ENCODE measurements around the gene IFIT1. TPM values are rescaled to one million over a fixed set of nuclear protein-coding genes. Genes with fewer than 3 reads are reported as not detected.

Gene IFIT1, protein sequence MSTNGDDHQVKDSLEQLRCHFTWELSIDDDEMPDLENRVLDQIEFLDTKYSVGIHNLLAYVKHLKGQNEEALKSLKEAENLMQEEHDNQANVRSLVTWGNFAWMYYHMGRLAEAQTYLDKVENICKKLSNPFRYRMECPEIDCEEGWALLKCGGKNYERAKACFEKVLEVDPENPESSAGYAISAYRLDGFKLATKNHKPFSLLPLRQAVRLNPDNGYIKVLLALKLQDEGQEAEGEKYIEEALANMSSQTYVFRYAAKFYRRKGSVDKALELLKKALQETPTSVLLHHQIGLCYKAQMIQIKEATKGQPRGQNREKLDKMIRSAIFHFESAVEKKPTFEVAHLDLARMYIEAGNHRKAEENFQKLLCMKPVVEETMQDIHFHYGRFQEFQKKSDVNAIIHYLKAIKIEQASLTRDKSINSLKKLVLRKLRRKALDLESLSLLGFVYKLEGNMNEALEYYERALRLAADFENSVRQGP
- total RNA-seq = 20.4 and 21.5 TPM in 2 replicates
- long read RNA-seq, transcript IFIT1-201 (2 exons, 1,880 nt) = major isoform, 344 of 364 reads
- long read RNA-seq, partial matches to known transcripts = 0 of 364 reads
- long read RNA-seq, other reads (novel, unspliced or antisense) = 20 of 364 reads

DNA sequence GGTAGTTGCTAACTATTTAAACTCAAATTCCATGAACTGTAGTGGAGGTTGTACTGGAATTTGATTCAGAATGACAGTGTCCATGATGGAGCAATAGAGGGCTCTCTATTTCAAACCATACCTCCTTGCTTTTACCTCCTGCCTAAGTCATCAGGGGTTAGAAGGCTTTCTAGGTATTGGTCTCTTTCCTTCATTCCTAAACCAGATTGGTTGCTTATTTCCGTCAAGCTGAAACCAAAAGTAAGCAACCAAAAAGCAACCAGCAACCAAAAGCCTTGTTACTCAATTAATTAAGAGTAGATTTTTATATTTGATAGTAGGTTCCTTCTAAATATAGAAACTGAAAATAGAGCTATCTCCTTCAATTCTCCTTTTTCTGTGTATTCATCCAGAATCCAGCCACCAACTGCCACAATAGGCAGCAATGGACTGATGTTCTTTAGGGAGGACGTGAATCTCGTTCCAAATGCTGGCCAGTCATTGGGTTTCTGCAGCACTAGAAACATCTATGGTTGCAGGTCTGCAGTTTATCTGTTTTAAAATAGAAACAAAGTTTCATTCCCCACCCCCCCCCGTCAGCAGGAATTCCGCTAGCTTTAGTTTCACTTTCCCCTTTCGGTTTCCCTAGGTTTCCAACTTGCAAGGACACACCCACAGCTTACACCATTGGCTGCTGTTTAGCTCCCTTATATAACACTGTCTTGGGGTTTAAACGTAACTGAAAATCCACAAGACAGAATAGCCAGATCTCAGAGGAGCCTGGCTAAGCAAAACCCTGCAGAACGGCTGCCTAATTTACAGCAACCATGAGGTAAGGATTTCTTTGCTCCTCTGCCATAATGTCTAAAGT, at the start of gene IFIT1:
Gene IFIT1 (plus strand): TSS at position 717 of the 850 bp plus-strand sequence. CDS start 90 bp downstream, at position 807.
- DNase-seq (ENCODE audit: extremely low spot score, unreplicated experiment) = no peak
- Mint-ChIP-seq H3K4me1 (ENCODE audit: unreplicated experiment) (peaks cover 39% of the 10 kb centered on the region), H3K36me3 (ENCODE audit: unreplicated experiment) (peaks cover 3% of the 10 kb centered on the region), H3K27me3 (ENCODE audit: unreplicated experiment) (no peaks in the 10 kb centered on the region), H3K27ac (ENCODE audit: unreplicated experiment) (peak within 1 kb of the TSS; percentile 94), H3K4me3 (ENCODE audit: unreplicated experiment) (peak within 1 kb of the TSS; percentile 81), H3K9me3 (ENCODE audit: unreplicated experiment) (no peaks in the 10 kb centered on the region)
- TF ChIP-seq, protein P1, sequence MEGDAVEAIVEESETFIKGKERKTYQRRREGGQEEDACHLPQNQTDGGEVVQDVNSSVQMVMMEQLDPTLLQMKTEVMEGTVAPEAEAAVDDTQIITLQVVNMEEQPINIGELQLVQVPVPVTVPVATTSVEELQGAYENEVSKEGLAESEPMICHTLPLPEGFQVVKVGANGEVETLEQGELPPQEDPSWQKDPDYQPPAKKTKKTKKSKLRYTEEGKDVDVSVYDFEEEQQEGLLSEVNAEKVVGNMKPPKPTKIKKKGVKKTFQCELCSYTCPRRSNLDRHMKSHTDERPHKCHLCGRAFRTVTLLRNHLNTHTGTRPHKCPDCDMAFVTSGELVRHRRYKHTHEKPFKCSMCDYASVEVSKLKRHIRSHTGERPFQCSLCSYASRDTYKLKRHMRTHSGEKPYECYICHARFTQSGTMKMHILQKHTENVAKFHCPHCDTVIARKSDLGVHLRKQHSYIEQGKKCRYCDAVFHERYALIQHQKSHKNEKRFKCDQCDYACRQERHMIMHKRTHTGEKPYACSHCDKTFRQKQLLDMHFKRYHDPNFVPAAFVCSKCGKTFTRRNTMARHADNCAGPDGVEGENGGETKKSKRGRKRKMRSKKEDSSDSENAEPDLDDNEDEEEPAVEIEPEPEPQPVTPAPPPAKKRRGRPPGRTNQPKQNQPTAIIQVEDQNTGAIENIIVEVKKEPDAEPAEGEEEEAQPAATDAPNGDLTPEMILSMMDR (IDR thresholded peaks at IDR 0.05) = no peak

GRCh38 chr10:89343089-89343767, 49.2 kb upstream of the IFIT1 start:
- H3K4me3 Mint-ChIP-seq (ENCODE audit: unreplicated experiment) = no peak overlapping the region
- TF ChIP-seq, protein P1 (IDR thresholded peaks at IDR 0.05) = no peak
- no peaks in the 10 kb centered on the region for H3K9me3 Mint-ChIP-seq (ENCODE audit: unreplicated experiment)
- DNase-seq (ENCODE audit: extremely low spot score, unreplicated experiment) = no peak
- peaks cover 22% of the 10 kb centered on the region for H3K36me3 Mint-ChIP-seq (ENCODE audit: unreplicated experiment)
- H3K4me1 Mint-ChIP-seq (ENCODE audit: unreplicated experiment) = peaks cover 22% of the 10 kb centered on the region
- H3K27me3 Mint-ChIP-seq (ENCODE audit: unreplicated experiment) = no peaks in the 10 kb centered on the region
- peak overlapping the region; percentile 45 for H3K27ac Mint-ChIP-seq (ENCODE audit: unreplicated experiment)

GRCh38 chr10:89344156-89344555, 48.3 kb upstream of the IFIT1 start:
- DNase-seq (ENCODE audit: extremely low spot score, unreplicated experiment) = no peak
- peaks cover 13% of the 10 kb centered on the region for H3K36me3 Mint-ChIP-seq (ENCODE audit: unreplicated experiment)
- H3K4me3 Mint-ChIP-seq (ENCODE audit: unreplicated experiment) = no peak overlapping the region
- H3K4me1 Mint-ChIP-seq (ENCODE audit: unreplicated experiment) = peaks cover 26% of the 10 kb centered on the region
- H3K9me3 Mint-ChIP-seq (ENCODE audit: unreplicated experiment) = no peaks in the 10 kb centered on the region
- TF ChIP-seq, protein P1 (IDR thresholded peaks at IDR 0.05) = no peak
- H3K27me3 Mint-ChIP-seq (ENCODE audit: unreplicated experiment) = no peaks in the 10 kb centered on the region
- no peak overlapping the region for H3K27ac Mint-ChIP-seq (ENCODE audit: unreplicated experiment)

DNA sequence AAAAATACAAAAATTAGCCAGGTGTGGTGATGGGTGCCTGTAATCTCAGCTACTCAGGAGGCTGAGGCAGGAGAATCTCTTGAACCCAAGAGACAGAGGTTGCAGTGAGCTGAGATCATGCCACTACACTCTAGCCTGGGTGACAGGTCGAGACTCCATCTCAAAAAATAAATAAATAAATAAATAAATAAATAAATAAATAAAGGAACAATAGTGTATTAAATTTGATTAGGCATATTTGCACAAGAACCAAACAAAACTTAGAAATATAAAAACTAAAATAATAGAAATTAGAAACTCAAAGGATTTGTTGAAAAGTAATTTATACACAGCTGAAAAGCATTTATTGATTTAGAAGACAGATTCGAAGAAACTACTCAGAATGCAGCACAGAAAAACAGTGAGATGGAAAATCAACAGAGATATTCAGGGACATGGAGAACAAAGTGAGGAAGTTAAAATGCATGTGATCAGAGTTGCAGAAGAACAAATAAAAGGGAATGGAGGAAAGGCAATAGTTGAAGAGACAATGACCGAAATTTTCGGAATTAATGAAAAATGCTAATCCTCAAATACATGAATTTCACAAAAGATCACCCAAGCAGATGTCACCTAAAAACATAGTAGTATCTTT, 46.9 kb upstream of the IFIT1 start:
- Mint-ChIP-seq H3K9me3 (ENCODE audit: unreplicated experiment) (no peaks in the 10 kb centered on the region), H3K4me3 (ENCODE audit: unreplicated experiment) (no peak overlapping the region), H3K4me1 (ENCODE audit: unreplicated experiment) (peaks cover 30% of the 10 kb centered on the region), H3K27me3 (ENCODE audit: unreplicated experiment) (no peaks in the 10 kb centered on the region), H3K36me3 (ENCODE audit: unreplicated experiment) (peaks cover 5% of the 10 kb centered on the region), H3K27ac (ENCODE audit: unreplicated experiment) (no peak overlapping the region)
- TF ChIP-seq, protein P1 (IDR thresholded peaks at IDR 0.05) = no peak
- DNase-seq (ENCODE audit: extremely low spot score, unreplicated experiment) = no peak
